Caco-2 (cell line): ENCODE results near the gene SYNGR1. TPM values are rescaled to one million over a fixed set of nuclear protein-coding genes. Genes with fewer than 3 reads are reported as not detected.

Experiments
- BruUV-seq: library from RNA; stranded (reverse); fragments of 400-500 nt; replicated peaks from 2 replicates; lab custom pipeline; 2021; lab: Mats Ljungman, UMichigan
- CTCF ChIA-PET: fragments of 300-600 bp; sonication (Branson Sonifier 250); formaldehyde crosslinking; loops from one replicate; lab custom pipeline; 2022; ENCODE audit warnings: antibody characterized with exemption; lab: Charles Lee
- POLR2A ChIA-PET: fragments of 300-600 bp; sonication (Branson Sonifier 250); formaldehyde crosslinking; loops from one replicate; lab custom pipeline; 2022; ENCODE audit warnings: antibody characterized with exemption; lab: Charles Lee
- DNase-seq, 2 experiments: peaks; one replicate each; pipeline versions ENCODE4 v3.0.0 to v3.0.0-alpha.2; 2020 to 2022
- H3K27me3 ChIP-seq: replicated peaks from 2 replicates; pipeline ENCODE4 v1.6.0; 2011; ENCODE audit warnings: low read length; ENCODE audit not compliant: control insufficient read depth, insufficient read depth
- H3K36me3 ChIP-seq: 2 replicates; pipeline ENCODE4 v1.5.1; 2011; ENCODE audit warnings: low read length; ENCODE audit not compliant: control insufficient read depth, insufficient read depth
- H3K4me1 ChIP-seq: fragments of 250-450 bp; sonication (Bioruptor Pico); 2 replicates; pipeline ENCODE4 v1.5.1; 2020; ENCODE audit warnings: mild to moderate bottlenecking
- H3K4me3 ChIP-seq: 2 replicates; pipeline ENCODE4 v1.5.1; 2011; ENCODE audit warnings: low read depth, mild to moderate bottlenecking, control low read depth, low read length
- H3K9me3 ChIP-seq: fragments of 250-450 bp; sonication (Bioruptor Pico); 2 replicates; pipeline ENCODE4 v1.5.1; 2020; ENCODE audit warnings: mild to moderate bottlenecking, moderate library complexity
- H3K27ac Mint-ChIP-seq: one replicate; pipeline ENCODE4 v1.8.0; 2022; ENCODE audit warnings: mixed read lengths; ENCODE audit not compliant: unreplicated experiment
- H3K27me3 Mint-ChIP-seq: one replicate; pipeline ENCODE4 v1.8.0; 2022; ENCODE audit warnings: mixed read lengths; ENCODE audit not compliant: insufficient read depth, unreplicated experiment
- H3K36me3 Mint-ChIP-seq: one replicate; pipeline ENCODE4 v1.8.0; 2022; ENCODE audit warnings: mild to moderate bottlenecking, mixed read lengths; ENCODE audit not compliant: insufficient read depth, unreplicated experiment
- H3K4me1 Mint-ChIP-seq: one replicate; pipeline ENCODE4 v1.8.0; 2022; ENCODE audit warnings: low read depth, mixed read lengths; ENCODE audit not compliant: unreplicated experiment
- H3K4me3 Mint-ChIP-seq: one replicate; pipeline ENCODE4 v1.8.0; 2022; ENCODE audit warnings: mild to moderate bottlenecking, moderate library complexity, mixed read lengths; ENCODE audit not compliant: unreplicated experiment
- H3K9me3 Mint-ChIP-seq: one replicate; pipeline ENCODE4 v1.8.0; 2022; ENCODE audit warnings: mixed read lengths; ENCODE audit not compliant: unreplicated experiment
- CTCF ChIP-seq, 2 experiments: fragments of 200-600 bp in 1 of 2; IDR thresholded peaks; 1 replicate in 1 of 2; 2 replicates in 1 of 2; pipeline versions ENCODE4 v1.5.1 to v1.8.0; 2011 to 2022; ENCODE audit warnings: antibody characterized with exemption in 1 of 2, control low read depth in 1 of 2, inconsistent platforms in 1 of 2, low read depth in 1 of 2, low read length in 1 of 2, mild to moderate bottlenecking in 1 of 2, moderate library complexity in 1 of 2; ENCODE audit not compliant: insufficient read depth in 1 of 2, severe bottlenecking in 1 of 2, unreplicated experiment in 1 of 2
- intact Hi-C: fragments of 100-400 bp; cut with micrococcal nuclease; formaldehyde crosslinking; loops from one replicate; pipeline ENCODE4 v1.10.0; 2022; ENCODE audit not compliant: unreplicated experiment
- total RNA-seq: library from RNA; stranded (reverse); gene quantifications from 2 replicates; pipeline ENCODE4 v1.2.3, GENCODE V29; 2022

SYNGR1 gene
- total RNA-seq, 1 experiment from 2014 or later: 20.2 TPM

- TF ChIP-seq CTCF (IDR thresholded peaks at IDR 0.05; ENCODE audit: insufficient read depth in 1 of 2, low read depth in 1 of 2, low read length in 1 of 2, severe bottlenecking in 1 of 2, unreplicated experiment in 1 of 2): no peak
- Mint-ChIP-seq H3K4me3 (no peak overlapping the region), H3K27me3 (no peaks in the 10 kb centered on the region), H3K9me3 (no peaks in the 10 kb centered on the region), H3K27ac (no peak overlapping the region), H3K36me3 (no peaks in the 10 kb centered on the region), H3K4me1 (peaks cover 12% of the 10 kb centered on the region)
- Histone ChIP-seq H3K4me1 (peaks cover 10% of the 10 kb centered on the region), H3K4me3 (no peak overlapping the region), H3K27me3 (no peaks in the 10 kb centered on the region), H3K9me3 (no peaks in the 10 kb centered on the region), H3K36me3 (no peaks in the 10 kb centered on the region)
- ChIA-PET POLR2A (interaction anchor here (0.5 kb wide), 1 partner anchor 52 kb away, joined by 3 read pairs; no protein-coding TSS in a partner anchor), CTCF (no interaction called here)
- intact Hi-C loops: loop anchor here (10.0 kb wide), 2 partner anchors 54 to 184 kb away; partner anchors contain the start of genes ATF4 and TAB1
- DNase-seq: no peak
- BruUV-seq: no TSS peak
Observed at GRCh38 chr22:39341179-39341578, 8.6 kb upstream of the SYNGR1 start.

DNA sequence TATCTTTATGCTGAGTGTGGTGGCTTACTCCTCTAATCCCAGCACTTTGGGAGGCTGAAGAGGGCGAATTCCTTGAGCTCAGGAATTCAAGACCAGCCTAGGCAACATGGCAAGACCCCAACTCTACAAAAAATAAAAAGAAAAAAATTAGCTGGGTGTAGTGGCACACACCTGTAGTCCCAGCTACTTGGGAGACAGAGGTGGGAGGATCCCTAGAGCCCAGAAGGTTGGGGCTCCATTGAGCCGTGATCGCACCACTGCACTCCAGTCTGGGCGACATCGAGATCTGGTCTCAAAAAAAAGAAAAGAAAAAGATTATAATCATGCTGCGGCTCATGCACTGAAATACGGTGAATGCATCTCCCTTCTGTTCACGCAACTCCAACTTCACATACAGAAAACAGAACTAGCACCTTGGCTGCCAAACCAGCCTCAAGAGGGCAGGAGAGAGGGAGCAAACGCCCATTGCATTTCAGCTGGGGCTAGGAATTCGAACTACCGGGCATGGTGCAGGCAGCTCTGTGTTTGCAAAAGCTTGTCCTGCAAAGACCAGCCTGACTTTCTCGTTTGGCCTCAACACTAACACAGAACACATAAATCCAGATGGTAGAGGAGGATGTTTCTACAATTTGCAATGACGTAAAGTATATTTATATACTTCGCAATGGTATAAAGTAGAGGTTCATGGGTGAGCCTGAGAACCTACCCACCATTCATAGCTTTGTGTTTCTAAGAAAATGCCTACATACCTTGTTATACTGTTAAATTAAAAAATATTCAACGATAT lies 6.3 kb upstream of the SYNGR1 start:
- Mint-ChIP-seq H3K9me3 (no peaks in the 10 kb centered on the region), H3K4me3 (no peak overlapping the region)
- CTCF ChIA-PET: interaction anchor here (0.5 to 2.1 kb wide), 20 partner anchors 11 to 186 kb away, joined by 3 to 12 read pairs (median 4); partner anchors contain the start of genes RPL3 and TAB1

More for the DNA sequence above, 6.3 kb upstream of the SYNGR1 start:
- Histone ChIP-seq H3K27me3 (no peaks in the 10 kb centered on the region), H3K9me3 (no peaks in the 10 kb centered on the region), H3K4me3 (no peak overlapping the region), H3K4me1 (peaks cover 10% of the 10 kb centered on the region), H3K36me3 (no peaks in the 10 kb centered on the region)
- intact Hi-C loops: loop anchor here (10.0 kb wide), 2 partner anchors 51 to 181 kb away; partner anchors contain the start of genes ATF4 and TAB1
- Mint-ChIP-seq H3K27ac (peak overlapping the region; percentile 53), H3K4me1 (peaks cover 12% of the 10 kb centered on the region), H3K27me3 (no peaks in the 10 kb centered on the region), H3K36me3 (no peaks in the 10 kb centered on the region)
- BruUV-seq: no TSS peak
- TF ChIP-seq CTCF (IDR thresholded peaks at IDR 0.05; ENCODE audit: insufficient read depth in 1 of 2, low read depth in 1 of 2, low read length in 1 of 2, severe bottlenecking in 1 of 2, unreplicated experiment in 1 of 2): peak; percentile 68 to 90
- POLR2A ChIA-PET: interaction anchor here (0.6 to 1.9 kb wide), 3 partner anchors 18 to 26 kb away, joined by 3 to 14 read pairs (median 3); partner anchors contain the start of gene RPL3
- DNase-seq: peak; percentile 82 to 84
